Measurements from ENCODE around the gene MAP3K3.

The MAP3K3 gene
- long read RNA-seq, full-length matches to known transcripts, result 2 of 17 reads
- long read RNA-seq, partial matches to known transcripts, result 10 of 17 reads
- long read RNA-seq, other reads (novel, unspliced or antisense), result 5 of 17 reads

GRCh38 chr17:63621684-63622573, at the start of gene MAP3K3:
MAP3K3 (plus strand) TSS chr17:63622417; CDS start chr17:63622760, 343 bp downstream.
- TF ChIP-seq GABPA (IDR thresholded peaks at IDR 0.05; ENCODE audit: low read depth), result no peak
- peak; percentile 20; the same call in 1 of the 2 replicates for TF ChIP-seq POLR2AphosphoS5 (IDR thresholded peaks at IDR 0.05; ENCODE audit: low read depth)
- peak; percentile 100 for DNase-seq (ENCODE audit: low read depth in 1 of 2, low spot score in 1 of 2)

DNA sequence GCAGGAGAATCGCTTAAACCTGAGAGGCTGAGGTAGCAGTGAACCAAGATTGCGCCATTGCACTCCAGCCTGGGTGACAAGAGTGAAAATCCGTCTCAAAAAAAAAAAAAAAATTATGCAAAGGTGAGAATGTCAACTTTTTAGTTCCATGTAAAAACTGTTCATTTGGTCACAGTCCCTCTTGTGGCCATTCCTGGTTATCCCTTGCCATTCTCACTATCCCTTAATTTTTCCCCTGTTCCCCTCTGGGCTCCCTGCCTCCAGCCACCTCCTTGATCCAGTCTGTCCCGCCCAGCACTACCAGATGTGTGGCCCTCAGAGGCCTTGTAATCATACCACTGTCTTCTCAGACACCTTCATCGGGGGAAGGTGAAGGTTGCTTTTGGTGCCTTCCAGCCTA, 48.6 kb upstream of the MAP3K3 start:
- no peak overlapping the region for H3K4me3 ChIP-seq (replicated peaks; ENCODE audit: insufficient read depth, low read length)
- H3K27me3 ChIP-seq (ENCODE audit: insufficient read depth, poor library complexity, severe bottlenecking), result no peaks in the 10 kb centered on the region
- DNase-seq (ENCODE audit: low read depth in 1 of 2, low spot score in 1 of 2), result no peak
- H3K27ac ChIP-seq (replicated peaks), result no peak overlapping the region
- TF ChIP-seq SPI1 (IDR thresholded peaks at IDR 0.05; ENCODE audit: borderline replicate concordance, low read depth) (no peak), GABPA (IDR thresholded peaks at IDR 0.05; ENCODE audit: low read depth) (no peak), POLR2AphosphoS5 (IDR thresholded peaks at IDR 0.05; ENCODE audit: low read depth) (no peak), CTCF (IDR thresholded peaks at IDR 0.05; ENCODE audit: insufficient read depth, low read length) (no peak), REST (IDR thresholded peaks at IDR 0.05; ENCODE audit: insufficient replicate concordance, low read depth) (no peak)

More at GRCh38 chr17:63621684-63622573, at the start of gene MAP3K3:
- H3K27me3 ChIP-seq (ENCODE audit: insufficient read depth, poor library complexity, severe bottlenecking), result no peaks in the 10 kb centered on the region
- H3K27ac ChIP-seq (replicated peaks), result peak within 1 kb of the TSS; percentile 62
- H3K4me3 ChIP-seq (replicated peaks; ENCODE audit: insufficient read depth, low read length), result peak within 1 kb of the TSS; percentile 84

DNA sequence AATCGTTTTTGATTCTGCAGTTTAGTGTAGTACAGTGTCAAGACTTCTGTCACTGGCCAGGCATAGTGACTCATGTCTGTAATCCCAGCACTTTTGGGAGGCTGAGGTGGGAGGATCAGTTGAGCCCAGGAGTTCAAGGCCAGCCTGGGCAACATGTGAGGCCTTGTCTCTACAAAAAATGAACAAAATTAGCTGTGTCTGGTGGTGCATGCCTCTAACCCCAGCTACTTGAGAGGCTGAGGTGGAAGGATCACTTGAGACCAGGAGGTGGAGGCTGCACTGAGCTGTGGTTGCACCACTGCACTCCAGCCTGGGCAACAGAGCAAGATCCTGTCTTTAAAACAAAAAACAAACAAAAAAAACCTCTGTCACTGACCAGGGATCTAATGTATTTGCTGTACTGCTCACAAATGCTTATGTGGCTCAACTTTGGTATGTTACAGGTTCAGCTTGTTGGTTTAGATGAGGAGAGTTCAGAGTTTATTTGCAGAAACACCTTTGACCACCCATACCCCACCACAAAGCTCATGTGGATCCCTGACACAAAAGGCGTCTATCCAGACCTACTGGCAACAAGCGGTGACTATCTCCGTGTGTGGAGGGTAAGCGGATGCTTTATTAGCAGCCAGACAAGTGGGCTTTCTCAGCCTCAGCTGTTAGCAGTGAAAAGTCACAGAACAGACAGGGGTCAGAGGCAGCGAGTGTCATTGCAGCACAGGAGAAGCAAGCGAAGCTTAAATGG, 44.0 kb upstream of the MAP3K3 start:
- no peak overlapping the region for H3K27ac ChIP-seq (replicated peaks)
- no peak for TF ChIP-seq REST (IDR thresholded peaks at IDR 0.05; ENCODE audit: insufficient replicate concordance, low read depth)
- TF ChIP-seq SPI1 (IDR thresholded peaks at IDR 0.05; ENCODE audit: borderline replicate concordance, low read depth), result no peak
- no peak for TF ChIP-seq CTCF (IDR thresholded peaks at IDR 0.05; ENCODE audit: insufficient read depth, low read length)
- TF ChIP-seq POLR2AphosphoS5 (IDR thresholded peaks at IDR 0.05; ENCODE audit: low read depth), result no peak
- no peak for TF ChIP-seq GABPA (IDR thresholded peaks at IDR 0.05; ENCODE audit: low read depth)
- no peak overlapping the region for H3K4me3 ChIP-seq (replicated peaks; ENCODE audit: insufficient read depth, low read length)
- H3K27me3 ChIP-seq (ENCODE audit: insufficient read depth, poor library complexity, severe bottlenecking), result no peaks in the 10 kb centered on the region
- no peak for DNase-seq (ENCODE audit: low read depth in 1 of 2, low spot score in 1 of 2)

DNA sequence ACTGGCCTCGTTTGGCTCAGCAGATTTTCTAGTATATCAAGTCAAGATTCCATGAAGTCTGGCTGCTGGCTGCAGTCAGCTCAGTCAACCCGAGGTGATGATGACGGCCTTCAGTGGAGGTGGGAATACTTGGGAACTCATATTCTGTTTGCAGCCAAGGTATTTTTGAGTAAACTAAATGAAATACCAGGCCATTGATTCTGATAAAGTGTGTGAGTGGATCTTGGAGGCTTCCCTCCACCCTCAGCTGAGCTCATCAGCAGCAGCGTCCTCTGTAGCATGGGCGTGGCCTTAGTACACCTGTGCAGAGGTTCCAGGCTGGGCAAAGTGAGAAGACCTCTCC, 43.5 kb upstream of the MAP3K3 start:
- DNase-seq (ENCODE audit: low read depth in 1 of 2, low spot score in 1 of 2), result no peak
- Histone ChIP-seq H3K27ac (replicated peaks) (no peak overlapping the region), H3K27me3 (ENCODE audit: insufficient read depth, poor library complexity, severe bottlenecking) (no peaks in the 10 kb centered on the region), H3K4me3 (replicated peaks; ENCODE audit: insufficient read depth, low read length) (no peak overlapping the region)
- TF ChIP-seq SPI1 (IDR thresholded peaks at IDR 0.05; ENCODE audit: borderline replicate concordance, low read depth) (no peak), POLR2AphosphoS5 (IDR thresholded peaks at IDR 0.05; ENCODE audit: low read depth) (no peak), CTCF (IDR thresholded peaks at IDR 0.05; ENCODE audit: insufficient read depth, low read length) (no peak), GABPA (IDR thresholded peaks at IDR 0.05; ENCODE audit: low read depth) (no peak), REST (IDR thresholded peaks at IDR 0.05; ENCODE audit: insufficient replicate concordance, low read depth) (no peak)

All from HL-60 (cell line).